Activated CD4-positive, CD25-positive, alpha-beta regulatory T cell (primary cell): Measurements from ENCODE around the gene TRIO.
A peak's percentile ranks its signal among the peaks of the same experiment; 100 is the strongest.

Source experiments
- DNase-seq, 4 experiments: peaks; one replicate each; lab custom pipeline; 2025; lab: John Stamatoyannopoulos, UW

Gene TRIO

GRCh38 chr5:14247054-14247386 lies 103.9 kb downstream of the TRIO start:
- no peak for DNase-seq

GRCh38 chr5:14249258-14250082 lies 106.3 kb downstream of the TRIO start:
- no peak for DNase-seq

- DNase-seq, result no peak
Observed at GRCh38 chr5:14250084-14250695, 107.0 kb downstream of the TRIO start.

- DNase-seq, result no peak
Observed at GRCh38 chr5:14250748-14251701, 107.9 kb downstream of the TRIO start.

GRCh38 chr5:14251733-14252132 lies 108.6 kb downstream of the TRIO start:
- DNase-seq, result no peak

GRCh38 chr5:14252793-14253192 lies 109.7 kb downstream of the TRIO start:
- DNase-seq, result no peak

- DNase-seq, result no peak
Observed at GRCh38 chr5:14254686-14255085, 111.5 kb downstream of the TRIO start.

GRCh38 chr5:14256026-14256690 lies 113.0 kb downstream of the TRIO start:
- no peak for DNase-seq

GRCh38 chr5:14256756-14257393 lies 113.7 kb downstream of the TRIO start:
- no peak for DNase-seq

GRCh38 chr5:14257995-14258403 lies 114.9 kb downstream of the TRIO start:
- no peak for DNase-seq

GRCh38 chr5:14258840-14259239 lies 115.7 kb downstream of the TRIO start:
- no peak for DNase-seq

- no peak for DNase-seq
Observed at GRCh38 chr5:14260637-14261036, 117.5 kb downstream of the TRIO start.

GRCh38 chr5:14261235-14261634 lies 118.1 kb downstream of the TRIO start:
- DNase-seq, result no peak

GRCh38 chr5:14261856-14262611 lies 118.9 kb downstream of the TRIO start:
- no peak for DNase-seq

- no peak for DNase-seq
Observed at GRCh38 chr5:14263113-14263512, 120.0 kb downstream of the TRIO start.

- no peak for DNase-seq
Observed at GRCh38 chr5:14263699-14264098, 120.6 kb downstream of the TRIO start.

GRCh38 chr5:14264605-14265316 lies 121.6 kb downstream of the TRIO start:
- DNase-seq, result peak; percentile 17 to 52 (median 34)

- no peak for DNase-seq
Observed at GRCh38 chr5:14265570-14265969, 122.4 kb downstream of the TRIO start.

GRCh38 chr5:14266171-14266570 lies 123.0 kb downstream of the TRIO start:
- no peak for DNase-seq

- no peak for DNase-seq
Observed at GRCh38 chr5:14266686-14267085, 123.5 kb downstream of the TRIO start.
